HG03442 (cell line): ENCODE results near the gene DAPK3.
A peak's percentile ranks its signal among the peaks of the same experiment; 100 is the strongest.
"Not testable (repeated sequence)": the region's sequence is repeated elsewhere in the genome, so short reads cannot be mapped to it uniquely, and the experiment has no call there.

ENCODE experiments used
- ATAC-seq: cut with Tn5 transposase; IDR thresholded peaks from one replicate; pipeline ENCODE4 v1.9.1; 2021; ENCODE audit warnings: mild to moderate bottlenecking, moderate library complexity; ENCODE audit not compliant: unreplicated experiment

The DAPK3 gene

GRCh38 chr19:3970808-3971598 is at the start of gene DAPK3:
DAPK3 (minus strand) TSS chr19:3971099; CDS start chr19:3969735, 1,364 bp downstream.
- peak; percentile 93 for ATAC-seq

- ATAC-seq: no peak
Measured at GRCh38 chr19:4019578-4019977, 48.7 kb upstream of the DAPK3 start.

- no peak for ATAC-seq
Measured at GRCh38 chr19:4018775-4019504, 48.0 kb upstream of the DAPK3 start.

- no peak for ATAC-seq
Measured at GRCh38 chr19:4018140-4018613, 47.3 kb upstream of the DAPK3 start.

GRCh38 chr19:4016903-4017638 is 46.2 kb upstream of the DAPK3 start:
- ATAC-seq: no peak

- no peak for ATAC-seq
Measured at GRCh38 chr19:4016486-4016885, 45.6 kb upstream of the DAPK3 start.

GRCh38 chr19:4015705-4016402 is 45.0 kb upstream of the DAPK3 start:
- no peak for ATAC-seq

- no peak for ATAC-seq
Measured at GRCh38 chr19:4014541-4015491, 43.9 kb upstream of the DAPK3 start.

- ATAC-seq: no peak
Measured at GRCh38 chr19:4013886-4014540, 43.1 kb upstream of the DAPK3 start.

- no peak for ATAC-seq
Measured at GRCh38 chr19:4012975-4013634, 42.2 kb upstream of the DAPK3 start.

GRCh38 chr19:4012092-4012974 is 41.4 kb upstream of the DAPK3 start:
- no peak for ATAC-seq

GRCh38 chr19:4011430-4011829 is 40.5 kb upstream of the DAPK3 start:
- ATAC-seq: not testable (repeated sequence)

- no peak for ATAC-seq
Measured at GRCh38 chr19:4010808-4011110, 39.9 kb upstream of the DAPK3 start.

- no peak for ATAC-seq
Measured at GRCh38 chr19:4009990-4010807, 39.3 kb upstream of the DAPK3 start.

GRCh38 chr19:4007836-4008539 is 37.1 kb upstream of the DAPK3 start:
- peak; percentile 15 for ATAC-seq
